OCI-LY1 (cell line): ENCODE results near the gene MROH7.

Experiments used
- H2AFZ ChIP-seq: fragments of 200-600 bp; sonication (generic), shearing (Covaris generic); 2 replicates; pipeline ENCODE4 v1.6.0; 2014; ENCODE audit warnings: antibody characterized with exemption, mild to moderate bottlenecking, low read length
- H3F3A ChIP-seq: fragments of 200-600 bp; sonication (generic), shearing (Covaris generic); 2 replicates; pipeline ENCODE4 v1.6.0; 2014; ENCODE audit warnings: mild to moderate bottlenecking, antibody characterized with exemption, low read length, moderate library complexity; ENCODE audit not compliant: insufficient read depth
- H3K27ac ChIP-seq: fragments of 200-600 bp; sonication (generic); 2 replicates; pipeline ENCODE4 v1.5.1; 2014; ENCODE audit warnings: low read length, mixed run types, mild to moderate bottlenecking, low read depth; ENCODE audit not compliant: poor library complexity, severe bottlenecking
- H3K27me3 ChIP-seq: fragments of 200-600 bp; sonication (generic); 2 replicates; pipeline ENCODE4 v1.6.0; 2014; ENCODE audit warnings: antibody characterized with exemption, mild to moderate bottlenecking, low read length, moderate library complexity; ENCODE audit not compliant: insufficient read depth
- H3K36me3 ChIP-seq: fragments of 200-600 bp; sonication (generic); 2 replicates; pipeline ENCODE4 v1.6.1; 2014; ENCODE audit warnings: mild to moderate bottlenecking, antibody characterized with exemption, low read length, moderate library complexity, mixed read lengths; ENCODE audit not compliant: insufficient read depth
- H3K4me1 ChIP-seq: fragments of 200-600 bp; sonication (generic); 2 replicates; pipeline ENCODE4 v1.5.1; 2014; ENCODE audit warnings: mild to moderate bottlenecking, low read length, moderate library complexity; ENCODE audit not compliant: insufficient read depth, severe bottlenecking
- H3K4me2 ChIP-seq: fragments of 200-600 bp; sonication (generic), shearing (Covaris generic); 2 replicates; pipeline ENCODE4 v1.6.1; 2014; ENCODE audit warnings: low read length
- H3K4me3 ChIP-seq: fragments of 200-600 bp; sonication (generic); 2 replicates; pipeline ENCODE4 v1.5.1; 2014; ENCODE audit warnings: low read length, low read depth, mild to moderate bottlenecking, mixed read lengths; ENCODE audit not compliant: poor library complexity, severe bottlenecking
- H3K79me2 ChIP-seq: fragments of 200-600 bp; shearing (Covaris generic); 2 replicates; pipeline ENCODE4 v1.6.1; 2016; ENCODE audit warnings: mixed run types, low read length, mixed read lengths; ENCODE audit not compliant: insufficient read depth
- H3K9ac ChIP-seq: fragments of 200-600 bp; sonication (generic), shearing (Covaris generic); 2 replicates; pipeline ENCODE4 v1.6.1; 2014; ENCODE audit warnings: mild to moderate bottlenecking, low read length, mixed read lengths
- H3K9me2 ChIP-seq: fragments of 200-600 bp; sonication (generic), shearing (Covaris generic); 2 replicates; pipeline ENCODE4 v1.6.1; 2014; ENCODE audit warnings: low read depth, mild to moderate bottlenecking, low read length, mixed read lengths
- H3K9me3 ChIP-seq: fragments of 200-600 bp; shearing (Covaris generic); 2 replicates; pipeline ENCODE4 v1.6.1; 2014; ENCODE audit warnings: low read length, mixed read lengths
- H4K20me1 ChIP-seq: fragments of 200-600 bp; sonication (generic), shearing (Covaris generic); 2 replicates; pipeline ENCODE4 v1.6.0; 2016; ENCODE audit warnings: mild to moderate bottlenecking, low read length; ENCODE audit not compliant: insufficient read depth
- EZH2 ChIP-seq: fragments of 200-600 bp; sonication (generic), shearing (Covaris generic); IDR thresholded peaks from 2 replicates; pipeline ENCODE4 v1.8.0; 2017; ENCODE audit warnings: borderline replicate concordance, mixed run types, mild to moderate bottlenecking, antibody characterized with exemption, low read length, moderate library complexity, mixed read lengths
- TF ChIP-seq, protein P1 (sequence below): fragments of 200-600 bp; sonication (generic), shearing (Covaris generic); IDR thresholded peaks from 2 replicates; pipeline ENCODE4 v1.5.1; 2017; ENCODE audit warnings: mild to moderate bottlenecking, antibody characterized with exemption, low read length, moderate library complexity, mixed read lengths

The MROH7 gene

DNA sequence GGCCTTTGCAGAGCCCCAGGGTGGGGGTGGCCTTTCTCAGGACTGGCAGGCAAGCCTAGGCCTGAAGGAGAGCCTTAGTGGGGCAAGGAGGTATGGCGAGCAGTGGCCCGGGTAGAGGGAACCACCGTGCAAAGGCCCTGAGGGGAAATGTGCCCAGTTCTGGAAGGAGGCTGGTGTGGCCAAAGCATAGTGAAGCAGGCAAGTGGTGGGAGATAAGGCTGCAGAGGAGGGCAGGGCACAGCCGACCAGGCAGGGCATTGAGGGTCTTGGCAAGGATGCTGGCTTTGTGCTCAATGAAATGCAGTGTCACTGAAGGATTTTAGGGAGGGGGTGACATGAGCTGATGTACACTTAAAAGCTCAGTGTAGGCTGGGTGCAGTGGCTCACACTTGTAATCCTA is 22.8 kb downstream of the MROH7 start:
- TF ChIP-seq, protein P1, sequence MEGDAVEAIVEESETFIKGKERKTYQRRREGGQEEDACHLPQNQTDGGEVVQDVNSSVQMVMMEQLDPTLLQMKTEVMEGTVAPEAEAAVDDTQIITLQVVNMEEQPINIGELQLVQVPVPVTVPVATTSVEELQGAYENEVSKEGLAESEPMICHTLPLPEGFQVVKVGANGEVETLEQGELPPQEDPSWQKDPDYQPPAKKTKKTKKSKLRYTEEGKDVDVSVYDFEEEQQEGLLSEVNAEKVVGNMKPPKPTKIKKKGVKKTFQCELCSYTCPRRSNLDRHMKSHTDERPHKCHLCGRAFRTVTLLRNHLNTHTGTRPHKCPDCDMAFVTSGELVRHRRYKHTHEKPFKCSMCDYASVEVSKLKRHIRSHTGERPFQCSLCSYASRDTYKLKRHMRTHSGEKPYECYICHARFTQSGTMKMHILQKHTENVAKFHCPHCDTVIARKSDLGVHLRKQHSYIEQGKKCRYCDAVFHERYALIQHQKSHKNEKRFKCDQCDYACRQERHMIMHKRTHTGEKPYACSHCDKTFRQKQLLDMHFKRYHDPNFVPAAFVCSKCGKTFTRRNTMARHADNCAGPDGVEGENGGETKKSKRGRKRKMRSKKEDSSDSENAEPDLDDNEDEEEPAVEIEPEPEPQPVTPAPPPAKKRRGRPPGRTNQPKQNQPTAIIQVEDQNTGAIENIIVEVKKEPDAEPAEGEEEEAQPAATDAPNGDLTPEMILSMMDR = no peak
- TF ChIP-seq EZH2 = no peak
- H3K9ac ChIP-seq = no peak overlapping the region
- no peaks in the 10 kb centered on the region for H3K4me1 ChIP-seq
- no peaks in the 10 kb centered on the region for H3K9me2 ChIP-seq
- no peak overlapping the region for H3K27ac ChIP-seq
- no peaks in the 10 kb centered on the region for H3K27me3 ChIP-seq
- H3K36me3 ChIP-seq = no peaks in the 10 kb centered on the region
- H3F3A ChIP-seq = no peaks in the 10 kb centered on the region
- H4K20me1 ChIP-seq = no peaks in the 10 kb centered on the region
- no peak overlapping the region for H3K4me2 ChIP-seq
- no peak overlapping the region for H2AFZ ChIP-seq
- H3K9me3 ChIP-seq = no peaks in the 10 kb centered on the region
- no peaks in the 10 kb centered on the region for H3K79me2 ChIP-seq
- H3K4me3 ChIP-seq = no peak overlapping the region

DNA sequence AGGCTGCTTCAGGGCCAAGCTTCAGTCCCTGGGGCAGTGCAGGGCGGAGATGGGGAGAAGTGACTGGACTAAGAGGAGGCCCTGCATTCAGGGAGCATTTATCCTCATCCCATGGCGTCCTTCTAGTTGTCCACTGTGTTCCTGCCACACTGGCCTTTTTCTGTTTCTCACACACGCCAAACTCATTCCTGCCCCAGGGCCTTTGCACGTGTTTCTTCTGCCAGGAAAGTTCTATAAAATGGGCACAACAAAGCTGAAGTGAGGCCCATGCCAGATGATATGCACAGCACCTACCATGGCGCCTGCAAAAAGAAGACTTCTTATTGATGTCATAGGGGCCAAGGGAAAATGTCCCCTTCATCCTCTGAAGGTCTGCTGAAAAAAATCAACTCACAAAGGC is 24.3 kb downstream of the MROH7 start:
- H3K4me2 ChIP-seq = no peak overlapping the region
- no peaks in the 10 kb centered on the region for H3K27me3 ChIP-seq
- H4K20me1 ChIP-seq = no peaks in the 10 kb centered on the region
- H3K27ac ChIP-seq = no peak overlapping the region
- no peaks in the 10 kb centered on the region for H3K4me1 ChIP-seq
- H3K9me3 ChIP-seq = no peaks in the 10 kb centered on the region
- no peak overlapping the region for H3K9ac ChIP-seq
- no peaks in the 10 kb centered on the region for H3F3A ChIP-seq
- H3K36me3 ChIP-seq = no peaks in the 10 kb centered on the region
- no peak overlapping the region for H2AFZ ChIP-seq
- H3K79me2 ChIP-seq = no peaks in the 10 kb centered on the region
- no peak overlapping the region for H3K4me3 ChIP-seq
- no peaks in the 10 kb centered on the region for H3K9me2 ChIP-seq
- TF ChIP-seq, protein P1 = no peak
- no peak for TF ChIP-seq EZH2

DNA sequence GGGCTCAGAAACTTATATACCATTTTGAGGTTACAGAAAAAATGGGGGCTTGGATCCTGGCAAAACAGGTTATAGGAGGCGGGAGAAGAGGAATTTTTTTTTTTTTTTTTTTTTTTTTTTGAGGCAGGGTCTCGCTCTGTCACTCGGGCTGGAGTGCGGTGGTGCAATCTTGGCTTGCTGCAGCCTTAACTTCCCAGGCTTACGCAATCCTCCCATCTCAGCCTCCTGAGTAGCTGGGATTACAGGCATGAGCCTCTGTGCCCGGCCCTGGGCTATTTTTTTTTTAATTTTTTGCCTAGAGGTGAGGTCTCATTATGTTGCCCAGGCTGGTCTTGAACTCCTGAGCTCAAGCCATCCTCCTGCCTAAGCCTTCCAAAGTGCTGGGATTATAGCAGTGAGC is 24.7 kb downstream of the MROH7 start:
- Histone ChIP-seq H3K9me3 (no peaks in the 10 kb centered on the region), H3K4me2 (no peak overlapping the region), H3K4me1 (no peaks in the 10 kb centered on the region), H3K4me3 (no peak overlapping the region), H3K9me2 (no peaks in the 10 kb centered on the region), H3K9ac (no peak overlapping the region), H3K79me2 (no peaks in the 10 kb centered on the region), H4K20me1 (no peaks in the 10 kb centered on the region), H2AFZ (no peak overlapping the region), H3F3A (no peaks in the 10 kb centered on the region), H3K27me3 (no peaks in the 10 kb centered on the region), H3K27ac (no peak overlapping the region), H3K36me3 (no peaks in the 10 kb centered on the region)
- TF ChIP-seq, protein P1 = no peak
- no peak for TF ChIP-seq EZH2
